HTR-8/SVneo (cell line): ENCODE measurements around the gene IGF2.

ENCODE experiments used
- DNase-seq: peaks from one replicate; pipeline ENCODE4 v3.0.0; 2011; ENCODE audit warnings: low spot score, mixed read lengths; ENCODE audit not compliant: insufficient read length
- FAIRE-seq: peaks from 2 replicates; lab custom pipeline; 2011; peaks lifted over from hg19 to GRCh38; lab: Jason Lieb, UNC

IGF2 gene

GRCh38 chr11:2107941-2108630 is 31.1 kb downstream of the IGF2 start:
- no peak for FAIRE-seq
- DNase-seq = no peak

GRCh38 chr11:2107521-2107920 is 31.7 kb downstream of the IGF2 start:
- FAIRE-seq (no peak), DNase-seq (no peak)

- no peak for DNase-seq
Measured at GRCh38 chr11:2106583-2107209, 32.5 kb downstream of the IGF2 start.

GRCh38 chr11:2105511-2105910 is 33.7 kb downstream of the IGF2 start:
- FAIRE-seq = no peak
- no peak for DNase-seq

More at GRCh38 chr11:2106583-2107209, 32.5 kb downstream of the IGF2 start:
- peak; percentile 38 for FAIRE-seq

GRCh38 chr11:2104524-2105440 is 34.4 kb downstream of the IGF2 start:
- FAIRE-seq (no peak), DNase-seq (no peak)

GRCh38 chr11:2103668-2104523 is 35.3 kb downstream of the IGF2 start:
- peak; percentile 66 for FAIRE-seq
- DNase-seq = no peak

GRCh38 chr11:2102883-2103213 is 36.3 kb downstream of the IGF2 start:
- FAIRE-seq = no peak
- DNase-seq = no peak

- DNase-seq (no peak), FAIRE-seq (no peak)
Measured at GRCh38 chr11:2102132-2102882, 36.9 kb downstream of the IGF2 start.

- DNase-seq = no peak
- no peak for FAIRE-seq
Measured at GRCh38 chr11:2101171-2101675, 38.0 kb downstream of the IGF2 start.

GRCh38 chr11:2100361-2101170 is 38.6 kb downstream of the IGF2 start:
- no peak for FAIRE-seq
- no peak for DNase-seq

GRCh38 chr11:2099516-2100349 is 39.5 kb downstream of the IGF2 start:
- DNase-seq = no peak

GRCh38 chr11:2098691-2099515 is 40.3 kb downstream of the IGF2 start:
- FAIRE-seq = peak; percentile 36
- DNase-seq = no peak

More at GRCh38 chr11:2099516-2100349, 39.5 kb downstream of the IGF2 start:
- FAIRE-seq = peak; percentile 57

GRCh38 chr11:2097998-2098690 is 41.0 kb downstream of the IGF2 start:
- DNase-seq (no peak), FAIRE-seq (no peak)

- FAIRE-seq = peak; percentile 51
- peak; percentile 75 for DNase-seq
Measured at GRCh38 chr11:2097356-2097997, 41.7 kb downstream of the IGF2 start.

- DNase-seq = no peak
- no peak for FAIRE-seq
Measured at GRCh38 chr11:2096919-2097301, 42.3 kb downstream of the IGF2 start.
